ENCODE data around the gene CEMIP. TPM values are rescaled to one million over a fixed set of nuclear protein-coding genes. Genes with fewer than 3 reads are reported as not detected.

The CEMIP gene
- polyA plus RNA-seq, 1 donor (not counting 4 experiments of a cell fraction or from before 2014, with no cell fraction given): 2.3 TPM

DNA sequence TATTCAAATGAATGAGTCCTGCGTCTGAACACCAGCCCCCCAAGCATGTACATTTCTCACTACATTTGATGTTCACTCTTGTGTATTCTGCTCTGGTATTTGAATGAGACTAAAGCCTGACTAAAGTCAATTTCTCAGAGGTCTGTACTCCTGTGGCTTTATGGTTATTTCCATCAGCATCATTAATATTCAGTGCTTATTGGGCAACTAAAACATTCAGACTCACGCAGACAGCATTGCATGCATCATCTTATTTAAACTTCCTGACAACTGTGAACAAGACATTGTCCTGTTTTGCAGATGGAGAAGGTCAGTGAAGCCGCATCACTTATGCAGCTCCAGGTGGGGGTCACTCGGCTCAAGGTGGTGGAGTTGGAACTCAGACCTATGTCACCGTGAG, 11.1 kb downstream of the CEMIP start:
- H2AFZ ChIP-seq (ENCODE audit: control insufficient read depth, low read length): no peak overlapping the region
- no peak for TF ChIP-seq EZH2 (IDR thresholded peaks at IDR 0.05; ENCODE audit: low read length)
- TF ChIP-seq, protein P1, sequence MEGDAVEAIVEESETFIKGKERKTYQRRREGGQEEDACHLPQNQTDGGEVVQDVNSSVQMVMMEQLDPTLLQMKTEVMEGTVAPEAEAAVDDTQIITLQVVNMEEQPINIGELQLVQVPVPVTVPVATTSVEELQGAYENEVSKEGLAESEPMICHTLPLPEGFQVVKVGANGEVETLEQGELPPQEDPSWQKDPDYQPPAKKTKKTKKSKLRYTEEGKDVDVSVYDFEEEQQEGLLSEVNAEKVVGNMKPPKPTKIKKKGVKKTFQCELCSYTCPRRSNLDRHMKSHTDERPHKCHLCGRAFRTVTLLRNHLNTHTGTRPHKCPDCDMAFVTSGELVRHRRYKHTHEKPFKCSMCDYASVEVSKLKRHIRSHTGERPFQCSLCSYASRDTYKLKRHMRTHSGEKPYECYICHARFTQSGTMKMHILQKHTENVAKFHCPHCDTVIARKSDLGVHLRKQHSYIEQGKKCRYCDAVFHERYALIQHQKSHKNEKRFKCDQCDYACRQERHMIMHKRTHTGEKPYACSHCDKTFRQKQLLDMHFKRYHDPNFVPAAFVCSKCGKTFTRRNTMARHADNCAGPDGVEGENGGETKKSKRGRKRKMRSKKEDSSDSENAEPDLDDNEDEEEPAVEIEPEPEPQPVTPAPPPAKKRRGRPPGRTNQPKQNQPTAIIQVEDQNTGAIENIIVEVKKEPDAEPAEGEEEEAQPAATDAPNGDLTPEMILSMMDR (optimal IDR thresholded peaks at IDR 0.05 in 1 of 3, IDR thresholded peaks at IDR 0.05 in 1 of 3, conservative IDR thresholded peaks at IDR 0.05 in 1 of 3; ENCODE audit: extremely low read depth in 1 of 3, insufficient read depth in 2 of 3, low read length in 3 of 3): no peak
- no peaks in the 10 kb centered on the region for H3K27me3 ChIP-seq (ENCODE audit: control insufficient read depth, extremely low read depth, insufficient read depth, low read length)
- FAIRE-seq: no peak
- H3K4me3 ChIP-seq (ENCODE audit: control insufficient read depth in 2 of 3, extremely low read depth in 1 of 3, insufficient read depth in 2 of 3, low read depth in 1 of 3, low read length in 3 of 3): no peak overlapping the region
- dilution Hi-C loops (cut with MboI; ENCODE audit: extremely low pct_ligation_motif_present, low sequenced_read_pairs): no loop called here
- H3K36me3 ChIP-seq (ENCODE audit: control insufficient read depth in 2 of 2, extremely low read depth in 1 of 2, insufficient read depth in 2 of 2, low read length in 2 of 2): no peaks in the 10 kb centered on the region
- no peaks in the 10 kb centered on the region for H3K9me3 ChIP-seq (ENCODE audit: control insufficient read depth, low read depth, low read length)
- H3K4me1 ChIP-seq (ENCODE audit: control insufficient read depth, extremely low read depth, insufficient read depth, low read length): peaks cover 8% of the 10 kb centered on the region
- no peak overlapping the region for H3K9ac ChIP-seq (ENCODE audit: control insufficient read depth, extremely low read depth, insufficient read depth, low read length)
- H3K9me1 ChIP-seq (ENCODE audit: control insufficient read depth, extremely low read depth, insufficient read depth, low read length): no peaks in the 10 kb centered on the region
- H3K4me2 ChIP-seq (ENCODE audit: control insufficient read depth, extremely low read depth, insufficient read depth, low read depth, low read length): no peak overlapping the region
- DNase-seq (ENCODE audit: low read depth, low spot score): no peak
- no peaks in the 10 kb centered on the region for H4K20me1 ChIP-seq (ENCODE audit: control insufficient read depth, extremely low read depth, insufficient read depth, low read length)
- no peak overlapping the region for H3K27ac ChIP-seq (ENCODE audit: control insufficient read depth, insufficient read depth, low read length)
- H3K79me2 ChIP-seq (ENCODE audit: control insufficient read depth, insufficient read depth, low read length): no peaks in the 10 kb centered on the region

DNA sequence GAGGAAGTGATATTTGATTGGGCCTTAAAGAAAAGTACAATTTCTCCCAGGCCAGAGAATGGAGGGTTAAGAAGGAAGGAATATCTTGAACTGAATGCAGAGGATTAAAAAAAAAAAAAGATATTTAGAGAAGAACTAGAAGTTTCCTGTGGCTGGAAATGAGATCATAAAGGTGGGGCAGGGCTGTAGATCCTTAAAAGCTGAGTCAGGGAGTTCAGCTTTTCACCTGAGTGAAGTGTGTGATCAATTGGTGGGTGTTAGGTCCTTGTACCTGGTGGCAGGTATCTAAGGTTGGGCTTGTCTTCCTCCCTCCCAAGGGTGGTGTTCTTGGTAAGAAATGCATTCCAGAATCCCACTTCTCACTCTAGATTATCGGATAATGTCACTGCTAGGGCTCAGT, 11.8 kb downstream of the CEMIP start:
- Histone ChIP-seq H3K4me1 (ENCODE audit: control insufficient read depth, extremely low read depth, insufficient read depth, low read length) (peaks cover 8% of the 10 kb centered on the region), H3K27ac (ENCODE audit: control insufficient read depth, insufficient read depth, low read length) (no peak overlapping the region), H3K36me3 (ENCODE audit: control insufficient read depth in 2 of 2, extremely low read depth in 1 of 2, insufficient read depth in 2 of 2, low read length in 2 of 2) (no peaks in the 10 kb centered on the region), H3K9ac (ENCODE audit: control insufficient read depth, extremely low read depth, insufficient read depth, low read length) (no peak overlapping the region), H3K9me1 (ENCODE audit: control insufficient read depth, extremely low read depth, insufficient read depth, low read length) (no peaks in the 10 kb centered on the region), H3K27me3 (ENCODE audit: control insufficient read depth, extremely low read depth, insufficient read depth, low read length) (no peaks in the 10 kb centered on the region), H3K9me3 (ENCODE audit: control insufficient read depth, low read depth, low read length) (no peaks in the 10 kb centered on the region), H3K4me2 (ENCODE audit: control insufficient read depth, extremely low read depth, insufficient read depth, low read depth, low read length) (no peak overlapping the region), H4K20me1 (ENCODE audit: control insufficient read depth, extremely low read depth, insufficient read depth, low read length) (no peaks in the 10 kb centered on the region), H3K79me2 (ENCODE audit: control insufficient read depth, insufficient read depth, low read length) (no peaks in the 10 kb centered on the region), H2AFZ (ENCODE audit: control insufficient read depth, low read length) (no peak overlapping the region), H3K4me3 (ENCODE audit: control insufficient read depth in 2 of 3, extremely low read depth in 1 of 3, insufficient read depth in 2 of 3, low read depth in 1 of 3, low read length in 3 of 3) (no peak overlapping the region)
- peak; percentile 39 for FAIRE-seq
- dilution Hi-C loops (cut with MboI; ENCODE audit: extremely low pct_ligation_motif_present, low sequenced_read_pairs): no loop called here
- no peak for DNase-seq (ENCODE audit: low read depth, low spot score)
- TF ChIP-seq, protein P1 (optimal IDR thresholded peaks at IDR 0.05 in 1 of 3, IDR thresholded peaks at IDR 0.05 in 1 of 3, conservative IDR thresholded peaks at IDR 0.05 in 1 of 3; ENCODE audit: extremely low read depth in 1 of 3, insufficient read depth in 2 of 3, low read length in 3 of 3): no peak
- no peak for TF ChIP-seq EZH2 (IDR thresholded peaks at IDR 0.05; ENCODE audit: low read length)

Measured in keratinocyte (primary cell).